Body of pancreas (tissue), 4 donors: ENCODE results near the gene ANO2. TPM values are rescaled to one million over a fixed set of nuclear protein-coding genes. Genes with fewer than 3 reads are reported as not detected.

ENCODE experiments used
- ATAC-seq: fragments of 150-250 bp; one replicate; pipeline ENCODE4 v1.9.1; 2016
- DNase-seq, 4 donors: peaks; one replicate each; pipeline ENCODE4 v3.0.0-alpha.2; 2019
- H3K27ac ChIP-seq, 4 donors: fragments of 200-600 bp; sonication (generic); 1 replicate in 3 of 4; 2 replicates in 1 of 4; pipeline versions ENCODE4 v1.5.1 to v1.6.1; 2016 to 2019; ENCODE audit warnings: mild to moderate bottlenecking in 1 of 4, mixed read lengths in 1 of 4, moderate library complexity in 1 of 4
- H3K27me3 ChIP-seq, 2 donors: fragments of 200-600 bp; sonication (generic); one replicate each; pipeline ENCODE4 v1.6.0; 2016; ENCODE audit warnings: mild to moderate bottlenecking in 1 of 2
- H3K36me3 ChIP-seq, 2 donors: fragments of 200-600 bp; sonication (generic); replicated peaks in 1 of 2; 2 replicates each; pipeline ENCODE4 v1.5.1; 2016; ENCODE audit warnings: low read depth in 2 of 2; ENCODE audit not compliant: insufficient read depth in 1 of 2
- H3K4me1 ChIP-seq: fragments of 200-600 bp; sonication (generic); one replicate; pipeline ENCODE4 v1.6.0; 2016
- H3K4me3 ChIP-seq, 2 donors: fragments of 200-600 bp; sonication (generic); 1 replicate in 1 of 2; 2 replicates in 1 of 2; pipeline ENCODE4 v1.5.1; 2016 to 2019
- H3K9me3 ChIP-seq, 3 donors: fragments of 200-600 bp; sonication (generic); 1 replicate in 2 of 3; 2 replicates in 1 of 3; pipeline ENCODE4 v1.5.1; 2016
- POLR2A ChIP-seq, 3 donors: fragments of 450-650 bp; IDR thresholded peaks; one replicate each; pipeline ENCODE4 v1.6.1; 2016; ENCODE audit warnings: antibody characterized with exemption in 3 of 3, mild to moderate bottlenecking in 2 of 3
- WGBS, 2 donors: methylation state at CpG; one replicate each; pipeline ENCODE4 v1.1.5; 2017; 5-methylcytosine and 5-hydroxymethylcytosine counted together
- intact Hi-C: fragments of 100-400 bp; cut with DNase I; formaldehyde crosslinking; loops from one replicate; pipeline ENCODE4 v1.15.1; 2023
- total RNA-seq, 2 donors: library from RNA; depleted of rRNA; stranded (reverse); fragments of >200 nt; gene quantifications; one replicate each; pipeline ENCODE4 v1.1.0, GENCODE V29; 2016
- TF ChIP-seq, protein P1 (sequence below), 7 experiments: fragments of 450-650 bp in 4 of 7; fragments of 200-600 bp in 3 of 7; sonication (generic) in 3 of 7; IDR thresholded peaks; one replicate each; pipeline ENCODE4 v1.5.1; 2016 to 2019; ENCODE audit warnings: antibody characterized with exemption in 7 of 7

Gene ANO2
- total RNA-seq, 2 donors from 2014 or later = 2.1 to 4.3 TPM

DNA sequence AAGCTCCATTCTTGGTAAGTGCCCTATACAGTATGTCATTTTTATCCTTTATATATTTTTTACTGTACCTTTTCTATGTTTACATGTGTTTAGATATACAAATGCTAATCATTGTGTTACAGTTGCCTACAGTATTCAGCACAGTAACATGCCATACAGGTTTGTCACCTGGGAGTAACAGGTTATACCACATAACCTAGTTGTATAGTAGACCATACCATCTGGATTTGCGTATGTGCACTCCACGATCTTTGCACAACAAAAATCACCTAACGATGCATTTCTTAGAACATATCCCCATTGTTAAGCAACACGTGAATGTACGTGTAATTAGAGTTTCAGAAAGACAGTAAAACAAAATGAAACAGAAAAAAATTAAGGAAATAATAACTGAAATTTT is 11.9 kb upstream of the ANO2 start:
- no peak for TF ChIP-seq POLR2A (IDR thresholded peaks at IDR 0.05)
- TF ChIP-seq, protein P1, sequence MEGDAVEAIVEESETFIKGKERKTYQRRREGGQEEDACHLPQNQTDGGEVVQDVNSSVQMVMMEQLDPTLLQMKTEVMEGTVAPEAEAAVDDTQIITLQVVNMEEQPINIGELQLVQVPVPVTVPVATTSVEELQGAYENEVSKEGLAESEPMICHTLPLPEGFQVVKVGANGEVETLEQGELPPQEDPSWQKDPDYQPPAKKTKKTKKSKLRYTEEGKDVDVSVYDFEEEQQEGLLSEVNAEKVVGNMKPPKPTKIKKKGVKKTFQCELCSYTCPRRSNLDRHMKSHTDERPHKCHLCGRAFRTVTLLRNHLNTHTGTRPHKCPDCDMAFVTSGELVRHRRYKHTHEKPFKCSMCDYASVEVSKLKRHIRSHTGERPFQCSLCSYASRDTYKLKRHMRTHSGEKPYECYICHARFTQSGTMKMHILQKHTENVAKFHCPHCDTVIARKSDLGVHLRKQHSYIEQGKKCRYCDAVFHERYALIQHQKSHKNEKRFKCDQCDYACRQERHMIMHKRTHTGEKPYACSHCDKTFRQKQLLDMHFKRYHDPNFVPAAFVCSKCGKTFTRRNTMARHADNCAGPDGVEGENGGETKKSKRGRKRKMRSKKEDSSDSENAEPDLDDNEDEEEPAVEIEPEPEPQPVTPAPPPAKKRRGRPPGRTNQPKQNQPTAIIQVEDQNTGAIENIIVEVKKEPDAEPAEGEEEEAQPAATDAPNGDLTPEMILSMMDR (IDR thresholded peaks at IDR 0.05) = no peak
- Histone ChIP-seq H3K4me3 (no peak overlapping the region), H3K27ac (no peak overlapping the region), H3K27me3 (no peaks in the 10 kb centered on the region), H3K4me1 (no peaks in the 10 kb centered on the region), H3K9me3 (no peaks in the 10 kb centered on the region), H3K36me3 (no peaks in the 10 kb centered on the region)
- no peak for ATAC-seq
- WGBS, 2 donors = 80 to 84% methylated on average over 5 of the region's 5 CpGs
- DNase-seq = no peak
- intact Hi-C loops = no loop called here

DNA sequence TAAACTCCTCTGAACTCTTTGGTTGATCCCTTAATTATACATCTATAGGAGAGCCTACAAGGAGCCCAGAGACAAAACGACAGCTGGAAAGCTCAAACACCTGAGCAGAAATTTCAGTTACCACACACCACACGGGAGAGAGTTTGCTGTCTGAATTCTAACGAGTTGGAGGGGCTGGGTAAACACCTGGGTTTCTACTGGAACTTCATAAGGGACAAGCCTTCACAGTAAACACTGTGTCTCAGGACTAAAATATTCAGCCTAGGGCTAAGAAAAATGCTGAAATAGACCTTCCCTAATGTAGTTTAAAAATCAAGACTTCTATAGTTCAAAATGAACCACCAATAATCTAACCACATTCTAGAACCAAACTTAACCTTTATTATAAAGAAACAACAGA is 9.6 kb upstream of the ANO2 start:
- Histone ChIP-seq H3K4me3 (no peak overlapping the region), H3K9me3 (no peaks in the 10 kb centered on the region), H3K27ac (no peak overlapping the region), H3K27me3 (no peaks in the 10 kb centered on the region), H3K36me3 (no peaks in the 10 kb centered on the region), H3K4me1 (no peaks in the 10 kb centered on the region)
- 8 to 9% methylated on average over 3 of the region's 3 CpGs for WGBS, 2 donors
- ATAC-seq = no peak
- no peak for TF ChIP-seq POLR2A (IDR thresholded peaks at IDR 0.05)
- TF ChIP-seq, protein P1 (IDR thresholded peaks at IDR 0.05) = no peak
- no peak for DNase-seq
- intact Hi-C loops = no loop called here

DNA sequence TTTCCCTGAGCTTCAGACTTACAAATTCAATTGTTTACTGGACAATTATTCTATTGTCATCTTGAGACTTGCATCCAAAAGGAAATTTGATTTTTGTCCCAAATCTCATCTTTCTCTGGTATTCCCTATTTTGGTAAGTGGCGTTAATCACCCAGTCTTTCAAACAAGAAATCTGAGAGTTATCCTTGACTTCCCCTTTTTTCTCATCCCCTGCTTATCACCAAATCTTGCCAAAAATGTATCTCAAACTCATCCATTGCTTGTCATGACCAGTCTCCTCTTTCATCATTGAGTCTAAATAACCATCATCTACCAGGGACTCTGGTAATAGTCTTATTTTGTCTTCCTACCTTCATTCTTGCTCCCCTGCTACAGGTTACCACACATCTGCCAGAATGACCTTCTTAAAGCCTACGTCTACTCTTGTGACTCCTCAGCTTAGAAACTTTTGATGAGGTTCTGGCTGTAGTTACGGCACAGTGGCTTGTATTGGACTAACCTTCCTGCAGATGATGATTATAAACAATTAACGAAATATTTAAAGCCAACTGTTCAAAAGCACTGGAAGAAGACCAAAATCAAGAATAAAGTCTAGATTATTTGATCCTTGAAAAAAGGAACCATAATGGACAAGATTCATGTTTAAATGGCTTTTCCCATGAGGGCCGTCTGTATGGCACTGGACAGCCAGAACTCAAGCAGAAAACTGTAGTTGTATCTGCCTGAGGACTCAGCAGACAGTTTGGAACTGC is 9.0 kb upstream of the ANO2 start:
- H3K4me3 ChIP-seq = no peak overlapping the region
- no peaks in the 10 kb centered on the region for H3K27me3 ChIP-seq
- H3K27ac ChIP-seq = no peak overlapping the region
- intact Hi-C loops = no loop called here
- TF ChIP-seq, protein P1 (IDR thresholded peaks at IDR 0.05) = no peak
- TF ChIP-seq POLR2A (IDR thresholded peaks at IDR 0.05) = no peak
- no peak for DNase-seq
- H3K36me3 ChIP-seq = no peaks in the 10 kb centered on the region
- H3K9me3 ChIP-seq = no peaks in the 10 kb centered on the region
- no peaks in the 10 kb centered on the region for H3K4me1 ChIP-seq
- ATAC-seq = no peak
- 56 to 59% methylated on average over 5 of the region's 5 CpGs for WGBS, 2 donors

DNA sequence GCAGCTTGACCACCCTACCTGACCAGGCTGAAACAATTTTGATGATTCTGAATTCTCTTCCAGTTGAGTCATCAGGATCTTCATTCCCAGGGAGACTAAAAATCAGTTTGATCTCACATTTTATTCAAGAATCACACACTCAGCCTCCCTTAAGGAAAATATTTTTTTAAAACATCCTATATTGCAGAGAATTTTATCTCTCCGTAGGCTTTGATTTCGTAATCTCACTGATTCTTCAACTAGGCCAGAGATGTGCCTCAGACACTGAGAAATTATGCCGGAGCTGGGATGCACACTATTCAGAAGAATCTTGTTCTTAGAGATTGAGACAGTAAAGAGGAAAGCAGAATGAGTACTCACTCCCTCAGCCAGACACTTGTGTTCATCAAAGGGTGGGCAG is 7.0 kb upstream of the ANO2 start:
- no peaks in the 10 kb centered on the region for H3K9me3 ChIP-seq
- no peaks in the 10 kb centered on the region for H3K27me3 ChIP-seq
- no peak overlapping the region for H3K4me3 ChIP-seq
- DNase-seq = no peak
- ATAC-seq = no peak
- no peaks in the 10 kb centered on the region for H3K4me1 ChIP-seq
- intact Hi-C loops = no loop called here
- TF ChIP-seq, protein P1 (IDR thresholded peaks at IDR 0.05) = no peak
- no peak for TF ChIP-seq POLR2A (IDR thresholded peaks at IDR 0.05)
- no peaks in the 10 kb centered on the region for H3K36me3 ChIP-seq
- 67 to 71% methylated on average over 3 of the region's 3 CpGs for WGBS, 2 donors
- H3K27ac ChIP-seq = no peak overlapping the region

DNA sequence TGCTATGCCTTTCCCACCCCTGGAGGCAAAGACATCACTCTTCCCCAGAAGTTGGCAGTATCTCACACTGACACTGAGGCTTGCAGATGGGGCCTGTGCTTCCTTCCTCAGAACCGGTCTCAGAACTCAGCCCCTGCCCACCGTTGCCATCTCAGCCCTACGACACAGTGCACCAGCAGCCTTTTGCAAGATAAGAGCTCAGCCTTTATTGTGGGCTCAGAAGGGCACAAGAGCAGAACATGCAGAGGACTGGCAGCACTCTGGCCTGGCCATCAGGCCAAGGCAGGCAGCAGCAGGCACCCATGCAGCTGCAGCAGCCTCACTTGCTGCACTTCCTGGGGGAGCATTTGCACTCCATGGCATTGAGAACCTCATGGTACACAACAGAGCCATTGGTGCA is 3.6 kb upstream of the ANO2 start:
- Histone ChIP-seq H3K36me3 (no peaks in the 10 kb centered on the region), H3K4me1 (peaks cover 14% of the 10 kb centered on the region), H3K4me3 (no peak overlapping the region), H3K27me3 (peaks cover 0 to 6% of the 10 kb centered on the region in 2 donors), H3K27ac (no peak overlapping the region), H3K9me3 (no peaks in the 10 kb centered on the region)
- TF ChIP-seq, protein P1 (IDR thresholded peaks at IDR 0.05) = no peak
- no peak for TF ChIP-seq POLR2A (IDR thresholded peaks at IDR 0.05)
- intact Hi-C loops = no loop called here
- ATAC-seq (no peak), DNase-seq (no peak)
- WGBS, 2 donors = 60 to 63% methylated on average over 3 of the region's 3 CpGs
